PC-3 (cell line): ENCODE results near the gene ZNF324B. TPM values are rescaled to one million over a fixed set of nuclear protein-coding genes. Genes with fewer than 3 reads are reported as not detected.
"Not testable (repeated sequence)": the region's sequence is repeated elsewhere in the genome, so short reads cannot be mapped to it uniquely, and the experiment has no call there.

Experiments used
- ATAC-seq: fragments of 200-7000 bp; cut with Tn5 transposase; 2 replicates; pipeline ENCODE4 v1.9.1; 2020; ENCODE audit warnings: mild to moderate bottlenecking, moderate library complexity
- BruUV-seq: library from RNA; stranded (reverse); fragments of 400-500 nt; replicated peaks from 2 replicates; lab custom pipeline; 2021; lab: Mats Ljungman, UMichigan
- CTCF ChIA-PET: fragments of 300-600 bp; sonication (Branson Sonifier 250); formaldehyde crosslinking; loops from one replicate; lab custom pipeline; 2022; ENCODE audit warnings: antibody characterized with exemption; lab: Charles Lee
- POLR2A ChIA-PET: fragments of 300-600 bp; sonication (Branson Sonifier 250); formaldehyde crosslinking; loops from one replicate; lab custom pipeline; 2022; ENCODE audit warnings: antibody characterized with exemption; ENCODE audit not compliant: unreplicated experiment; lab: Charles Lee
- DNase-seq: peaks from one replicate; pipeline ENCODE4 v3.0.0-alpha.2; 2015
- H2AFZ ChIP-seq: fragments of 300-600 bp; sonication (generic); 2 replicates; pipeline ENCODE4 v1.6.0; 2016; ENCODE audit warnings: antibody characterized with exemption, low read length
- H3F3A ChIP-seq: fragments of 300-600 bp; sonication (generic); one replicate; pipeline ENCODE4 v1.6.0; 2017; ENCODE audit warnings: antibody characterized with exemption, low read length, control low read depth, mild to moderate bottlenecking; ENCODE audit not compliant: unreplicated experiment
- H3K27ac ChIP-seq: fragments of 300-600 bp; sonication (generic); 2 replicates; pipeline ENCODE4 v1.5.1; 2016; ENCODE audit warnings: mild to moderate bottlenecking, low read length
- H3K27me3 ChIP-seq: fragments of 300-600 bp; sonication (generic); 2 replicates; pipeline ENCODE4 v1.6.1; 2016; ENCODE audit warnings: low read length, mixed read lengths
- H3K36me3 ChIP-seq: fragments of 300-600 bp; sonication (generic); 2 replicates; pipeline ENCODE4 v1.6.1; 2016; ENCODE audit warnings: low read depth, mixed run types, low read length, mixed read lengths
- H3K4me1 ChIP-seq: fragments of 300-600 bp; sonication (generic); 2 replicates; pipeline ENCODE4 v1.5.1; 2016; ENCODE audit warnings: low read length; ENCODE audit not compliant: insufficient read depth
- H3K4me2 ChIP-seq: fragments of 300-600 bp; sonication (generic); 2 replicates; pipeline ENCODE4 v1.6.0; 2016; ENCODE audit warnings: low read length
- H3K4me3 ChIP-seq: fragments of 300-600 bp; sonication (generic); 2 replicates; pipeline ENCODE4 v1.5.1; 2016; ENCODE audit warnings: mild to moderate bottlenecking, low read length, mixed read lengths
- H3K79me2 ChIP-seq: fragments of 300-600 bp; sonication (generic); 2 replicates; pipeline ENCODE4 v1.6.1; 2017; ENCODE audit warnings: low read length, mixed read lengths
- H3K9ac ChIP-seq: fragments of 300-600 bp; sonication (generic); 2 replicates; pipeline ENCODE4 v1.6.0; 2016; ENCODE audit warnings: mild to moderate bottlenecking, low read length
- H3K9me2 ChIP-seq: fragments of 300-600 bp; sonication (generic); replicated peaks from 2 replicates; pipeline ENCODE4 v1.6.1; 2016; ENCODE audit warnings: mixed run types, low read length, mixed read lengths
- H3K9me3 ChIP-seq: fragments of 300-600 bp; sonication (generic); 2 replicates; pipeline ENCODE4 v1.6.1; 2016; ENCODE audit warnings: low read length, mixed read lengths
- H4K20me1 ChIP-seq: fragments of 300-600 bp; sonication (generic); 2 replicates; pipeline ENCODE4 v1.6.1; 2016; ENCODE audit warnings: low read length, mixed read lengths
- EZH2 ChIP-seq: fragments of 300-600 bp; sonication (generic); IDR thresholded peaks from one replicate; pipeline ENCODE4 v1.6.1; 2017; ENCODE audit warnings: antibody characterized with exemption, mild to moderate bottlenecking, low read length; ENCODE audit not compliant: unreplicated experiment
- EZH2phosphoT487 ChIP-seq: fragments of 300-600 bp; sonication (generic); IDR thresholded peaks from 2 replicates; pipeline ENCODE4 v1.6.1; 2018; ENCODE audit warnings: mild to moderate bottlenecking, antibody characterized with exemption, low read length, borderline replicate concordance
- intact Hi-C: fragments of 100-400 bp; cut with micrococcal nuclease; formaldehyde crosslinking; loops from 2 replicates; pipeline ENCODE4 v1.9.0; 2023
- total RNA-seq: library from RNA; depleted of rRNA; stranded (reverse); fragments of >200 nt; gene quantifications from 2 replicates; pipeline ENCODE4 v1.2.3, GENCODE V29; 2014
- TF ChIP-seq, protein P1 (sequence below): fragments of 300-600 bp; sonication (generic); conservative IDR thresholded peaks from 2 replicates; pipeline ENCODE4 v1.5.1; 2017; ENCODE audit warnings: antibody characterized with exemption, low read depth, mild to moderate bottlenecking, low read length

ZNF324B gene
- total RNA-seq, 1 experiment from 2014 or later, result 11.2 TPM

DNA sequence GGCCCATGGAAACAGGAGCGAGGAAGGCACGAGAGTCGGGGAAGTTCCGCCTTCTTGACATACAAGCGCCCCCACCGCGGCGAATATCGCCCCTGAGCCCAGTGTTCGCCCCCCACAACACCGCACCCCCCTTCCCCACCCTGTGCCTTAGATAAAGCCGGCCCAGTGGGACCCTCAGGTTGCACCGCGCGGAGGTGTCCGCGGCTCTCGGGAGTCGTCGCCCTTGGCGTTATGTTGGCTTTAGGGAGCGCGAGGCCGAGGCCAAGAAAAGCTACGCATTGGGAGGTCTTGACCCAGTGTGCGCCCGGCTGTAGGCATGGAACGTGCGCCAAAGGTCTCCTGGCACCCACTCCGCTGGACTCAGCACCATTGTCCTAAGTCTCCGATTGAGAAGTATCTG is 10.9 kb upstream of the ZNF324B start:
- Histone ChIP-seq H3K9ac (no peak overlapping the region), H3K4me1 (no peaks in the 10 kb centered on the region), H2AFZ (no peak overlapping the region), H3K36me3 (no peaks in the 10 kb centered on the region), H3K27ac (no peak overlapping the region), H3K79me2 (no peaks in the 10 kb centered on the region), H3K27me3 (no peaks in the 10 kb centered on the region), H3K9me3 (no peaks in the 10 kb centered on the region), H4K20me1 (no peaks in the 10 kb centered on the region), H3K9me2 (no peaks in the 10 kb centered on the region), H3F3A (no peaks in the 10 kb centered on the region), H3K4me2 (no peak overlapping the region), H3K4me3 (no peak overlapping the region)
- ChIA-PET POLR2A (no interaction called here), CTCF (no interaction called here)
- ATAC-seq, result no peak
- no peak for DNase-seq
- TF ChIP-seq EZH2phosphoT487 (no peak), EZH2 (no peak)
- TF ChIP-seq, protein P1, sequence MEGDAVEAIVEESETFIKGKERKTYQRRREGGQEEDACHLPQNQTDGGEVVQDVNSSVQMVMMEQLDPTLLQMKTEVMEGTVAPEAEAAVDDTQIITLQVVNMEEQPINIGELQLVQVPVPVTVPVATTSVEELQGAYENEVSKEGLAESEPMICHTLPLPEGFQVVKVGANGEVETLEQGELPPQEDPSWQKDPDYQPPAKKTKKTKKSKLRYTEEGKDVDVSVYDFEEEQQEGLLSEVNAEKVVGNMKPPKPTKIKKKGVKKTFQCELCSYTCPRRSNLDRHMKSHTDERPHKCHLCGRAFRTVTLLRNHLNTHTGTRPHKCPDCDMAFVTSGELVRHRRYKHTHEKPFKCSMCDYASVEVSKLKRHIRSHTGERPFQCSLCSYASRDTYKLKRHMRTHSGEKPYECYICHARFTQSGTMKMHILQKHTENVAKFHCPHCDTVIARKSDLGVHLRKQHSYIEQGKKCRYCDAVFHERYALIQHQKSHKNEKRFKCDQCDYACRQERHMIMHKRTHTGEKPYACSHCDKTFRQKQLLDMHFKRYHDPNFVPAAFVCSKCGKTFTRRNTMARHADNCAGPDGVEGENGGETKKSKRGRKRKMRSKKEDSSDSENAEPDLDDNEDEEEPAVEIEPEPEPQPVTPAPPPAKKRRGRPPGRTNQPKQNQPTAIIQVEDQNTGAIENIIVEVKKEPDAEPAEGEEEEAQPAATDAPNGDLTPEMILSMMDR, result no peak
- no TSS peak for BruUV-seq
- intact Hi-C loops, result no loop called here

DNA sequence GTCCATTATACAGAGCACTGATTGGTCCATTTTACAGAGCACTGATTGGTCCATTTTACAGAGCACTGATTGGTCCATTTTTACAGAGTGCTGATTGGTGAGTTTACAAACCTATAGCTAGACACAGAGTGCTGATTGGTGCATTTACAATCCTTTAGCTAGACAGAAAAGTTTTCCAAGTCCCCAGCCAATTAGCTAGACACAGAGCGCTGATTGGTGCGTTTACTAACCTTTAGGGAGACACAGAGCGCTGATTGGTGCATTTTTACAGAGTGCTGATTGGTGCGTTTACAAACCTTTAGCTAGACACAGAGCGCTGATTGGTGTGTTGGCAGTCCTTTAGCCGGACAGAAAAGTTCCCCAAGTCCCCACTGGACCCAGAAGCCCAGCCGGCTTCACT is 8.4 kb upstream of the ZNF324B start:
- intact Hi-C loops, BruUV-seq, H3K27ac ChIP-seq, CTCF ChIA-PET, POLR2A ChIA-PET, H4K20me1 ChIP-seq, ATAC-seq, H3K9me2 ChIP-seq, H2AFZ ChIP-seq, H3K9ac ChIP-seq, H3K4me2 ChIP-seq, H3K4me3 ChIP-seq, H3K36me3 ChIP-seq, DNase-seq, H3K27me3 ChIP-seq, H3K4me1 ChIP-seq, H3K79me2 ChIP-seq, H3F3A ChIP-seq: not testable (repeated sequence)
- H3K9me3 ChIP-seq, result 0 out of 2 replicates have a peak, but pooled peaks cover 12% of the 10 kb centered on the region

DNA sequence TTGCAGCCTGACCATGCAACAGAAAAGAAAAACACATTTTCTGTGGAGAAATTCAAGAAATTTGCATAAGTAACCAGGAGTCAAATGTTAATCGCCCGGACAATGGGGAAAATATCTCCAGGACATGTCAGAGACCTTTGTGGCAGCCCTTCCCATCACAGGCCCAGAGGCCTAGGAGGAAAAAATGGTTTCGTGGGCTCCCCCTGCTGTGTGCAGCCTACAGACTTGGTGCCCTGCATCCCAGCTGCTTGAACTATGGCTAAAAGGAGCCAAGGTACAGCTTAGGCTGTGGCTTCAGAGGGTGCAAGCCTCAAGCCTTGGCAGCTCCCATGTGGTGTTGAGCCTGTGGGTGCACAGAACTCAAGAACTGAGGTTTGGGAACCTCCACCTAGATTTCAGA is 2.6 kb upstream of the ZNF324B start:
- ATAC-seq, H3K4me1 ChIP-seq, H3K36me3 ChIP-seq, DNase-seq, H3K4me3 ChIP-seq, intact Hi-C loops, H3F3A ChIP-seq, H3K9me2 ChIP-seq, H3K9ac ChIP-seq, POLR2A ChIA-PET, BruUV-seq, H3K79me2 ChIP-seq, H3K27me3 ChIP-seq, H4K20me1 ChIP-seq, H3K4me2 ChIP-seq, H3K27ac ChIP-seq, CTCF ChIA-PET, H2AFZ ChIP-seq: not testable (repeated sequence)
- H3K9me3 ChIP-seq, result peaks cover 25% of the 10 kb centered on the region

DNA sequence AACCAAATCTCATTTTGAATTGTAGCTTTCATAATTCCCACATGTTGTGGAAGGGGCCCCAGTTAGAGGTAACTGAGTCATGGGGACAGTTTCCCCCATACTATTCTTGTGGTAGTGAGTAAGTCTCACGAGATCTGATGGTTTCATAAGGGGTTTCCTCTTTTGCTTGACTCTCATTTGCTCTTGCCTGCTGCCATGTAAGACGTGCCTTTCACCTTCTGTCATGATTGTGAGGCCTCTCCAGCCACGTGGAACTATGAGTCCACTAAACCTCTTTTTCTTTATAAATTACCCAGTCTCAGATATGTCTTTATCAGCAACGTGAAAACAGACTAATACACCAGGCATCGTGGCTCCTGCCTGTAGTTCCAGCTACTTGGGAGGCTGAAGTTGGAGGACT is 1.4 kb upstream of the ZNF324B start:
- POLR2A ChIA-PET, result interaction anchor here (0.7 kb wide), 1 partner anchor 31 kb away, joined by 3 read pairs; no protein-coding TSS in a partner anchor
- H3K4me1 ChIP-seq, H3K4me3 ChIP-seq, H3K27ac ChIP-seq, CTCF ChIA-PET, H3K79me2 ChIP-seq, H3F3A ChIP-seq, H2AFZ ChIP-seq, H4K20me1 ChIP-seq, BruUV-seq, H3K9ac ChIP-seq, H3K4me2 ChIP-seq, ATAC-seq, DNase-seq, H3K36me3 ChIP-seq, H3K27me3 ChIP-seq, H3K9me2 ChIP-seq: not testable (repeated sequence)
- intact Hi-C loops, result loop anchor here (2.0 kb wide), 1 partner anchor 69 kb away; the partner anchor contains the start of gene ZNF837
- H3K9me3 ChIP-seq, result peaks cover 25% of the 10 kb centered on the region
